Mucosa of gallbladder (tissue), 1 donor: ENCODE results near the gene KIAA1328. TPM values are rescaled to one million over a fixed set of nuclear protein-coding genes. Genes with fewer than 3 reads are reported as not detected.

ENCODE experiments used
- DNase-seq: peaks from one replicate; pipeline ENCODE4 v3.0.0-alpha.2; 2020; ENCODE audit warnings: low spot score
- total RNA-seq: library from RNA; stranded (reverse); gene quantifications from one replicate; pipeline ENCODE4 v1.2.1, GENCODE V29; 2021
- donor health status: DM: no; HTN: no; CAD: no.

The KIAA1328 gene
- total RNA-seq, 1 donor from 2014 or later: 5.7 TPM

DNA sequence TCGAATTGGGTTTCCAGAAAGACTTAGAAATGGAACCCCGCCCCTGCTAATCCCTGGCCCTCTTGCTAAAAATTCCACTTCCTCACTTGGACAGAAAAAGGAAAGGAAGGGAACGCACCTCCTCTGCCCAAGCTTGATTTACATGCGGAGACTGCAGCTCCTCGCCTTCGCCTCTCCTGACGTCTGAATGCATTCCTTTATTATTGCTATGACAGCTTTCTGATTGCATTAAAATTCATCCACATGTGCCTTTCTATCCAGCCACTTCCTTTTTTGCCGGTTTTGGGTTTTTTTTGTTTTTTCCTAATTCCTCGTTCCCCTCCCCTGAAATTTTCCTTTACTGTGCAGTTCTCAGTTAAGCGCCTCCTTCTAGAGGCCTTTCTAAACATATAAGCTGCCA lies 448.9 kb downstream of the KIAA1328 start:
- no peak for DNase-seq

Other genes with a start within 250 kb of the KIAA1328 start
- 66.3 TPM for gene TPGS2, start 125 bp upstream of the KIAA1328 start, total RNA-seq